ENCODE measurements around the gene ROMO1.
"Not testable (repeated sequence)": the region's sequence is repeated elsewhere in the genome, so short reads cannot be mapped to it uniquely, and the experiment has no call there.

Gene ROMO1

GRCh38 chr20:35702824-35703695 lies 3.9 kb downstream of the ROMO1 start:
- Histone ChIP-seq H3K4me3 (ENCODE audit: low read depth in 1 of 2, low read length in 1 of 2) (no peak overlapping the region), H3K27ac (peak overlapping the region; percentile 35), H3K27me3 (no peaks in the 10 kb centered on the region), H3K36me3 (peaks cover 77% of the 10 kb centered on the region), H3K9me3 (no peaks in the 10 kb centered on the region), H3K4me1 (ENCODE audit: control insufficient read depth in 1 of 2, insufficient read depth in 1 of 2, low read depth in 1 of 2, low read length in 1 of 2) (peaks cover 15 to 20% of the 10 kb centered on the region in 2 experiments)
- TF ChIP-seq, protein P1, sequence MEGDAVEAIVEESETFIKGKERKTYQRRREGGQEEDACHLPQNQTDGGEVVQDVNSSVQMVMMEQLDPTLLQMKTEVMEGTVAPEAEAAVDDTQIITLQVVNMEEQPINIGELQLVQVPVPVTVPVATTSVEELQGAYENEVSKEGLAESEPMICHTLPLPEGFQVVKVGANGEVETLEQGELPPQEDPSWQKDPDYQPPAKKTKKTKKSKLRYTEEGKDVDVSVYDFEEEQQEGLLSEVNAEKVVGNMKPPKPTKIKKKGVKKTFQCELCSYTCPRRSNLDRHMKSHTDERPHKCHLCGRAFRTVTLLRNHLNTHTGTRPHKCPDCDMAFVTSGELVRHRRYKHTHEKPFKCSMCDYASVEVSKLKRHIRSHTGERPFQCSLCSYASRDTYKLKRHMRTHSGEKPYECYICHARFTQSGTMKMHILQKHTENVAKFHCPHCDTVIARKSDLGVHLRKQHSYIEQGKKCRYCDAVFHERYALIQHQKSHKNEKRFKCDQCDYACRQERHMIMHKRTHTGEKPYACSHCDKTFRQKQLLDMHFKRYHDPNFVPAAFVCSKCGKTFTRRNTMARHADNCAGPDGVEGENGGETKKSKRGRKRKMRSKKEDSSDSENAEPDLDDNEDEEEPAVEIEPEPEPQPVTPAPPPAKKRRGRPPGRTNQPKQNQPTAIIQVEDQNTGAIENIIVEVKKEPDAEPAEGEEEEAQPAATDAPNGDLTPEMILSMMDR (IDR thresholded peaks at IDR 0.05): no peak

- H3K27ac ChIP-seq: no peak overlapping the region
- H3K9me3 ChIP-seq: no peaks in the 10 kb centered on the region
- peaks cover 91% of the 10 kb centered on the region for H3K36me3 ChIP-seq
- no peaks in the 10 kb centered on the region for H3K27me3 ChIP-seq
- TF ChIP-seq, protein P1 (IDR thresholded peaks at IDR 0.05): no peak
- H3K4me1 ChIP-seq (ENCODE audit: control insufficient read depth in 1 of 2, insufficient read depth in 1 of 2, low read depth in 1 of 2, low read length in 1 of 2): peaks cover 6 to 7% of the 10 kb centered on the region in 2 experiments
- H3K4me3 ChIP-seq (ENCODE audit: low read depth in 1 of 2, low read length in 1 of 2): no peak overlapping the region
These were observed 5.5 kb downstream of the ROMO1 start for GRCh38 chr20:35704514-35705261.

GRCh38 chr20:35705894-35706293 lies 6.7 kb downstream of the ROMO1 start:
- peaks cover 98% of the 10 kb centered on the region for H3K36me3 ChIP-seq
- H3K27me3 ChIP-seq; H3K9me3 ChIP-seq; H3K27ac ChIP-seq; H3K4me1 ChIP-seq (ENCODE audit: control insufficient read depth in 1 of 2, insufficient read depth in 1 of 2, low read depth in 1 of 2, low read length in 1 of 2); H3K4me3 ChIP-seq (ENCODE audit: low read depth in 1 of 2, low read length in 1 of 2): not testable (repeated sequence)

- H3K36me3 ChIP-seq: peaks cover 98% of the 10 kb centered on the region
- H3K27ac ChIP-seq; H3K4me3 ChIP-seq (ENCODE audit: low read depth in 1 of 2, low read length in 1 of 2); H3K27me3 ChIP-seq; H3K9me3 ChIP-seq; H3K4me1 ChIP-seq (ENCODE audit: control insufficient read depth in 1 of 2, insufficient read depth in 1 of 2, low read depth in 1 of 2, low read length in 1 of 2): not testable (repeated sequence)
These were observed 7.7 kb downstream of the ROMO1 start for GRCh38 chr20:35706591-35707529.

DNA sequence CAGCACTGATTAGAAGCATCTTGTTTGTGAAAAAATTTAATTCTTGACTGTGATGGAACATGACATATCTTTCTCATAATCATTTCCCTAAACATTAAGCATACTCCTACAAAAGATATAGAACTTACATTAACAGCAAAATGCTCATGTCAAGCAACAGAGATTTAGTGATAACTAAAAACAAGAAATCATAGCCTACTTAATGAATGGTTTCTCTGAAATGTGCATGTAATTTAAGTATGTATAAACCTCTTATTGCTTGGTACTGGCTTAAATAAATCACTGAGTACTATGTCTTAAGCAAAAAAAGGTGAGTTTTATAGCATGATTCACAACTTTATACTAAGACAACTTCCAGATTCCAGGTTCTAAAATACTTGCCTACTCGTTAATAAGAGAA lies 9.3 kb downstream of the ROMO1 start:
- Histone ChIP-seq H3K4me1 (ENCODE audit: control insufficient read depth in 1 of 2, insufficient read depth in 1 of 2, low read depth in 1 of 2, low read length in 1 of 2) (no peaks in the 10 kb centered on the region), H3K27me3 (no peaks in the 10 kb centered on the region), H3K27ac (no peak overlapping the region), H3K9me3 (no peaks in the 10 kb centered on the region), H3K4me3 (ENCODE audit: low read depth in 1 of 2, low read length in 1 of 2) (no peak overlapping the region), H3K36me3 (peaks cover 98% of the 10 kb centered on the region)
- TF ChIP-seq, protein P1 (IDR thresholded peaks at IDR 0.05): no peak

GRCh38 chr20:35709259-35709658 lies 10.1 kb downstream of the ROMO1 start:
- Histone ChIP-seq H3K36me3 (peaks cover 98% of the 10 kb centered on the region), H3K27ac (no peak overlapping the region), H3K9me3 (no peaks in the 10 kb centered on the region), H3K4me3 (ENCODE audit: low read depth in 1 of 2, low read length in 1 of 2) (no peak overlapping the region), H3K4me1 (ENCODE audit: control insufficient read depth in 1 of 2, insufficient read depth in 1 of 2, low read depth in 1 of 2, low read length in 1 of 2) (no peaks in the 10 kb centered on the region), H3K27me3 (no peaks in the 10 kb centered on the region)
- TF ChIP-seq, protein P1 (IDR thresholded peaks at IDR 0.05): no peak

Data from neutrophil (primary cell).